Measurements from ENCODE around the gene CEP112.

- no peak for TF ChIP-seq CTCF (IDR thresholded peaks at IDR 0.05; ENCODE audit: low read length)
- TF ChIP-seq EZH2phosphoT487 (IDR thresholded peaks at IDR 0.05; ENCODE audit: low read length), result no peak
Observed at GRCh38 chr17:66214884-66215528, 23.1 kb upstream of the CEP112 start.

All from MM.1S (cell line).